Thoracic aorta endothelial cell (primary cell): ENCODE data around the gene GPHA2. TPM values are rescaled to one million over a fixed set of nuclear protein-coding genes. Genes with fewer than 3 reads are reported as not detected.

ENCODE experiments used
- small RNA-seq: library from RNA; depleted of rRNA; stranded (forward); fragments of <200 nt; gene quantifications from one replicate; pipeline ENCODE3, GENCODE V24; 2012
- total RNA-seq: library from RNA; depleted of rRNA; stranded (reverse); fragments of >200 nt; gene quantifications from 2 replicates; pipeline ENCODE4 v1.2.3, GENCODE V29; 2012

GPHA2 gene
- total RNA-seq = not detected in 2 replicates

DNA sequence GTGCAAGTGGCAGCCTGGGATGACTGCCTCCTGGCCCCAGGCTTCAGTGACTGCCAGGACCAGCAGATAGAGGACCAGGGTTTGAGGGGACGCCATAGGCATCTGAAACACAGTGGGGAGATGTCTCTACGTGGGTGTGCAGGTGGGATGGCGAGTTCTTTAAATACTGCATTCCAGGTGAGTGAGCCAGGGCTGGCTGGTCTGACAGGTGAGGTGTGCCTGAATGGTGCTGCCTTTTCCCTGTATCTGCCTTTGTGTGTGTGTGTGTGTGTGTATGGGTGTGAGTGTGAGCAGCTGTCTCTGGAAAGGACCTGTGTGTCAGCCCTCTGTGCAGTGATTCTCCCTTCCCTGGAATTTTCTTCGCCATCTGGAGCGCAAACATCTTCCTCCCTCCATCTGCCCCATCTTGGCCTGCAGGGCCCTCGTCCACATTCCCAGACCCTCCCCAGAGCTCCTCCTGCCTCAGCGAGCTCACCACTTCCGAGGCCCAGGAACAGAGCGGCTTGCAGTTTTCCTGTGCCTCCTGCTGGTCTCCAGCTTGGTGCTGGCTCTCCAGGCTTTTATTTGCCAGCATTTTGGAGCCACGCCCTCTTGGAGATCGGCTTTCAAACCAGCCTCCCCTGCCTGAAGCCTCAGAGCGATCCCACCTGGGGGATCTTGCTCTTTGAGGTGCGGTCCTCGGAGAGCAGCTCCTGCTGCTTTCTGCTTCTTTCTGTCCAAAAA lies at the start of gene GPHA2:
Gene GPHA2 (minus strand): TSS at position 535 of the 723 bp plus-strand sequence. CDS start 433 bp downstream, at position 102.

GRCh38 chr11:64971421-64972233 lies 35.9 kb upstream of the GPHA2 start, which contains the start of gene MAJIN:
MAJIN (minus strand) TSS chr11:64972108; CDS start chr11:64959405, 12,703 bp downstream.

DNA sequence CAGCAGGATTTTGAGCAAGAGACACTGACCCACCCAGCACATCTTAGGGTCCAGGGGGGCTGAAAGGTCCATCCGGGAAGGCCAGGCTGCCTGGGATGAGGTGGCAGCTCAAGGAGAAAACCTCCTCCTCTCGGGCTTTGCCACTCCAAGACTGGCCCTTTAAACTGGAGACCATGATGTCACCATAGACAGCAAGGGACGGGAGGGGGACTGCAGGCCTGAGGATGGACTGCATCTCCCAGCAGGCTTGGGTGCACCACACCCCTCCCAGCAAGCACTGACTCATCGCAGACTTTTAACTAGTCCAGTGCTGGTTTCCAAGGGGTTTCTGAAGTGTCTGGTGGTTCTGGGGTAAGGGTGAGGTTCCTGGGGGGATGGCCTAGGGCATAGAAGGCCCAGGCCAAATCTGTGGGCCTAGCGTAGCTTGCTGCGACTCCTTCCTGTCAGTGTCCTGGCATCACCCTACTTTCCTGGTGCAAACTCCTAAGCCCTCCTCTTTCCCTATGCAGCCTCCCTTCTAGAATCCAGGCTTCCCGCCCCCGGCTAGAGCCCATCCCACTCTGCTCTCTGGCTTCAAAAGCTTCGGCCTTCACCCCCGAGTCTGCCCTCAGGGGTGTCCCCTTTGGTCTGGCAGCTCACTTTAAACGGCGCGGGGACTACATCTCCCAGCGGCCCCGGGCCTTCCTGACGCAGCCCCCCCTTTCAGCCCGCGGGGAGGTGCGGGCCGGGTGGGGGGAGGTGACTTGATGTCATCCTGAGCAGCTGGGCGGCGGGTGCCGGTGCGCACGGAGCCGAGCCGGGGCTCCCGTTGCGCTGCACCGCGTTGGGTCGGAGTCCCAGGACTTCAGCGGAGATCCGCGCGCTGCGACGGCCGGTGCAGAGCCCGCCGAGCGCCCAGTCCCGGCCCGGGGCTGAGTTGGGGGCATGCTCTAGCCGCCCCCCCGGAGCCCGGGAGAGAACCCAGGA lies 11.5 kb downstream of the GPHA2 start, which contains the start of gene PPP2R5B:
Gene PPP2R5B (plus strand): TSS at position 746 of the 966 bp plus-strand sequence. CDS start 1,046 bp downstream, outside the sequence.

GRCh38 chr11:64916775-64917662 lies 18.7 kb downstream of the GPHA2 start, which contains the start of gene ATG2A:
ATG2A (minus strand) TSS chr11:64917209; CDS start chr11:64917135, 74 bp downstream.

Small RNA genes lying within 50 kb of the gene (small RNA-seq; reads per million reads assigned to genes)
- gene MIR6749 (not detected), gene MIR6750 (not detected)

Other genes with a start within 250 kb of the GPHA2 start
- under 0.01 TPM in 1 of 2 replicates, not detected in the other for gene NRXN2, start 212.7 kb downstream of the GPHA2 start, total RNA-seq
- 0.27 and 0.50 TPM in 2 replicates for gene RASGRP2, start 191.8 kb downstream of the GPHA2 start, total RNA-seq
- 0.22 and 0.27 TPM in 2 replicates for gene PYGM, start 175.9 kb downstream of the GPHA2 start, total RNA-seq
- 192 and 220 TPM in 2 replicates for gene SF1, start 157.4 kb downstream of the GPHA2 start, total RNA-seq
- 42.2 and 66.5 TPM in 2 replicates for gene MAP4K2, start 132.7 kb downstream of the GPHA2 start, total RNA-seq
- gene MEN1, start 125.3 kb downstream of the GPHA2 start, total RNA-seq = 20.7 and 31.1 TPM in 2 replicates
- 0.13 and 0.22 TPM in 2 replicates for gene CDC42BPG, start 91.2 kb downstream of the GPHA2 start, total RNA-seq
- 91.8 and 98.6 TPM in 2 replicates for gene EHD1, start 57.3 kb downstream of the GPHA2 start, total RNA-seq
- 13.0 and 19.8 TPM in 2 replicates for gene ATG2A, start 18.7 kb downstream of the GPHA2 start, total RNA-seq
- 10.0 and 10.1 TPM in 2 replicates for gene PPP2R5B, start 11.2 kb downstream of the GPHA2 start, total RNA-seq
- not detected in 2 replicates for gene MAJIN, start 36.2 kb upstream of the GPHA2 start, total RNA-seq
- gene BATF2, start 61.1 kb upstream of the GPHA2 start, total RNA-seq = 0.53 and 2.0 TPM in 2 replicates
- gene ARL2, start 78.3 kb upstream of the GPHA2 start, total RNA-seq = 58.4 and 65.9 TPM in 2 replicates
- gene SNX15, start 91.5 kb upstream of the GPHA2 start, total RNA-seq = 7.6 and 11.6 TPM in 2 replicates
- gene SAC3D1, start 105.3 kb upstream of the GPHA2 start, total RNA-seq = 12.1 and 14.5 TPM in 2 replicates
- 4.4 and 5.2 TPM in 2 replicates for gene NAALADL1, start 122.7 kb upstream of the GPHA2 start, total RNA-seq
- 18.0 and 28.6 TPM in 2 replicates for gene CDCA5, start 148.1 kb upstream of the GPHA2 start, total RNA-seq
- gene ZFPL1, start 148.3 kb upstream of the GPHA2 start, total RNA-seq = 27.4 and 28.2 TPM in 2 replicates
- gene VPS51, start 160.3 kb upstream of the GPHA2 start, total RNA-seq = 127 and 225 TPM in 2 replicates
- gene TM7SF2, start 176.0 kb upstream of the GPHA2 start, total RNA-seq = 15.0 and 20.9 TPM in 2 replicates
- gene ZNHIT2, start 181.8 kb upstream of the GPHA2 start, total RNA-seq = 10.3 and 10.5 TPM in 2 replicates
- gene FAU, start 186.2 kb upstream of the GPHA2 start, total RNA-seq = 269 and 352 TPM in 2 replicates
- 43.0 and 63.3 TPM in 2 replicates for gene MRPL49, start 186.4 kb upstream of the GPHA2 start, total RNA-seq
- gene SYVN1, start 198.6 kb upstream of the GPHA2 start, total RNA-seq = 7.4 and 12.1 TPM in 2 replicates
- gene SPDYC, start 234.3 kb upstream of the GPHA2 start, total RNA-seq = not detected in 2 replicates
- 155 and 234 TPM in 2 replicates for gene CAPN1, start 246.0 kb upstream of the GPHA2 start, total RNA-seq